Hepatocyte (in vitro differentiated cells): ENCODE data around the gene DDX56.

Experiments used
- EZH2 ChIP-seq: fragments of 200-600 bp; sonication (generic); IDR thresholded peaks from 2 replicates; pipeline ENCODE4 v1.6.1; 2016; ENCODE audit warnings: antibody characterized with exemption, mild to moderate bottlenecking, borderline replicate concordance
- TF ChIP-seq, protein P1 (sequence below): fragments of 200-600 bp; sonication (generic); IDR thresholded peaks from 2 replicates; pipeline ENCODE4 v1.5.1; 2016; ENCODE audit warnings: antibody characterized with exemption, mild to moderate bottlenecking; ENCODE audit not compliant: poor library complexity

DNA sequence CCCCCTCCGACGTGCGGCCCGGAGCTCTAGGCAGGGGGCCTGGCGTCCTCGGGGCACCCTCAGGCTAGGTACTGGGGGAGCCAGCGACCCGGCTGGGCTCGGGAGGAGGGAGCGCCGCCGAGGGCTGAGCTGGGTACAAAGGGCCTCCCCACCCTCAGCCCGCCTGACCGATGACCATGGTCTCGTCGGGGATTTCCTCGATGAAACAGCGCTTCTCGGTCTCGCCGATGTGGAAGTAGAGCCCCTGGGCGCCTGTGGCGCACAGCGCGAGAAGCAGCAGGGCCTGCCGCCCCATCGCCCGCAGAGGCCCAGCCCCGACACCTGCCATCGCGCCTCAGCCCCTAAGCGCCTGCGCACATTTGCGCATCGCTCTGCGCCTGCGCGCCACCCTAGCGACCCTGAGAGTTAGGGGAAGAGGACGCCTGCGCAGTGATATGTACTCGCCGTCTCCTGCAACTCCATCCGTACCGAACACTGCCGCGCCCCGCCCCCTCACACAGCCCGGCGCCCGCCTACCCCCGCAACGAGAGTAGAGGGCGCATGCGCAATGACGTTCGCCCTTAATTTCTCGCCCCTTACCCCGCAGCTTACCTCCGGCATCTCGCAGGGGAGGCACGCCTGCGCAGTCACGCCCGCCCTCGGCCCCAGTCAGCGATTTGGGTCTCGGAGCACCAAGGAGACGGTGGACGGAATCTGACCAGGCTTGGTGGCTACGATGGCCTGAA lies 8.3 kb upstream of the DDX56 start, which contains the start of gene TMED4:
- TF ChIP-seq, protein P1, sequence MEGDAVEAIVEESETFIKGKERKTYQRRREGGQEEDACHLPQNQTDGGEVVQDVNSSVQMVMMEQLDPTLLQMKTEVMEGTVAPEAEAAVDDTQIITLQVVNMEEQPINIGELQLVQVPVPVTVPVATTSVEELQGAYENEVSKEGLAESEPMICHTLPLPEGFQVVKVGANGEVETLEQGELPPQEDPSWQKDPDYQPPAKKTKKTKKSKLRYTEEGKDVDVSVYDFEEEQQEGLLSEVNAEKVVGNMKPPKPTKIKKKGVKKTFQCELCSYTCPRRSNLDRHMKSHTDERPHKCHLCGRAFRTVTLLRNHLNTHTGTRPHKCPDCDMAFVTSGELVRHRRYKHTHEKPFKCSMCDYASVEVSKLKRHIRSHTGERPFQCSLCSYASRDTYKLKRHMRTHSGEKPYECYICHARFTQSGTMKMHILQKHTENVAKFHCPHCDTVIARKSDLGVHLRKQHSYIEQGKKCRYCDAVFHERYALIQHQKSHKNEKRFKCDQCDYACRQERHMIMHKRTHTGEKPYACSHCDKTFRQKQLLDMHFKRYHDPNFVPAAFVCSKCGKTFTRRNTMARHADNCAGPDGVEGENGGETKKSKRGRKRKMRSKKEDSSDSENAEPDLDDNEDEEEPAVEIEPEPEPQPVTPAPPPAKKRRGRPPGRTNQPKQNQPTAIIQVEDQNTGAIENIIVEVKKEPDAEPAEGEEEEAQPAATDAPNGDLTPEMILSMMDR: no peak
- no peak for TF ChIP-seq EZH2
